H9 (cell line): Measurements from ENCODE around the gene MESP1. TPM values are rescaled to one million over a fixed set of nuclear protein-coding genes. Genes with fewer than 3 reads are reported as not detected.

Source experiments
- DNase-seq: peaks from one replicate; pipeline ENCODE4 v3.0.0-alpha.2; 2017
- H2AFZ ChIP-seq: one replicate; pipeline ENCODE4 v1.6.1; 2013; ENCODE audit warnings: mild to moderate bottlenecking, low read length, control low read depth, moderate library complexity
- H2AK5ac ChIP-seq: 2 replicates; pipeline ENCODE4 v1.6.1; 2013; ENCODE audit warnings: low read length, control low read depth, mixed read lengths; ENCODE audit not compliant: insufficient read length
- H2BK120ac ChIP-seq: one replicate; pipeline ENCODE4 v1.6.1; 2013; ENCODE audit warnings: low read depth, mild to moderate bottlenecking, low read length, control low read depth, inconsistent platforms; ENCODE audit not compliant: poor library complexity, severe bottlenecking
- H2BK12ac ChIP-seq: 2 replicates; pipeline ENCODE4 v1.6.1; 2013; ENCODE audit warnings: low read length, control low read depth, mixed read lengths, low read depth; ENCODE audit not compliant: insufficient read length
- H2BK15ac ChIP-seq: 2 replicates; pipeline ENCODE4 v1.6.1; 2013; ENCODE audit warnings: low read depth, low read length, control low read depth
- H2BK20ac ChIP-seq: one replicate; pipeline ENCODE4 v1.6.1; 2013; ENCODE audit warnings: low read depth, mild to moderate bottlenecking, low read length, control low read depth, inconsistent platforms; ENCODE audit not compliant: poor library complexity, severe bottlenecking
- H2BK5ac ChIP-seq: 2 replicates; pipeline ENCODE4 v1.6.1; 2013; ENCODE audit warnings: low read length, control low read depth, mixed read lengths; ENCODE audit not compliant: insufficient read length
- H3K14ac ChIP-seq: 2 replicates; pipeline ENCODE4 v1.6.1; 2013; ENCODE audit warnings: low read length, control low read depth; ENCODE audit not compliant: insufficient read depth
- H3K18ac ChIP-seq: 2 replicates; pipeline ENCODE4 v1.6.1; 2013; ENCODE audit warnings: low read depth, mild to moderate bottlenecking, mixed read lengths, low read length, control low read depth; ENCODE audit not compliant: insufficient read length
- H3K23ac ChIP-seq: 2 replicates; pipeline ENCODE4 v1.6.1; 2013; ENCODE audit warnings: low read length, control low read depth, mixed read lengths, low read depth; ENCODE audit not compliant: insufficient read length
- H3K23me2 ChIP-seq: 2 replicates; pipeline ENCODE4 v1.6.1; 2013; ENCODE audit warnings: low read depth, mild to moderate bottlenecking, mixed read lengths, low read length, control low read depth; ENCODE audit not compliant: insufficient read length, poor library complexity, severe bottlenecking
- H3K27ac ChIP-seq: 2 replicates; pipeline ENCODE4 v1.5.1; 2013; ENCODE audit warnings: low read length, control low read depth, mixed read lengths, low read depth; ENCODE audit not compliant: insufficient read length
- H3K27me3 ChIP-seq: 2 replicates; pipeline ENCODE4 v1.6.1; 2013; ENCODE audit warnings: low read length, control low read depth, inconsistent platforms; ENCODE audit not compliant: insufficient read depth
- H3K4ac ChIP-seq: 2 replicates; pipeline ENCODE4 v1.6.1; 2013; ENCODE audit warnings: low read depth, mild to moderate bottlenecking, control low read depth, inconsistent platforms, low read length, moderate library complexity
- H3K4me1 ChIP-seq: 2 replicates; pipeline ENCODE4 v1.6.1; 2013; ENCODE audit warnings: low read length, control low read depth, inconsistent platforms; ENCODE audit not compliant: insufficient read depth
- H3K4me2 ChIP-seq: 2 replicates; pipeline ENCODE4 v1.6.1; 2013; ENCODE audit warnings: low read length, control low read depth, mixed read lengths; ENCODE audit not compliant: insufficient read length, insufficient read depth
- H3K56ac ChIP-seq: 2 replicates; pipeline ENCODE4 v1.6.1; 2013; ENCODE audit warnings: low read depth, mild to moderate bottlenecking, mixed read lengths, low read length, control low read depth; ENCODE audit not compliant: insufficient read length
- H3K79me1 ChIP-seq: 2 replicates; pipeline ENCODE4 v1.6.1; 2013; ENCODE audit warnings: low read depth, mild to moderate bottlenecking, moderate library complexity, low read length, control low read depth, inconsistent platforms; ENCODE audit not compliant: insufficient read depth, poor library complexity, severe bottlenecking
- H3K79me2 ChIP-seq: 2 replicates; pipeline ENCODE4 v1.6.1; 2013; ENCODE audit warnings: low read length, control low read depth, inconsistent platforms; ENCODE audit not compliant: insufficient read depth
- H3K9ac ChIP-seq: 2 replicates; pipeline ENCODE4 v1.6.1; 2013; ENCODE audit warnings: low read length, control low read depth, mixed read lengths; ENCODE audit not compliant: insufficient read length; ENCODE audit errors: extremely low read depth
- H3K9me3 ChIP-seq: one replicate; pipeline ENCODE4 v1.6.1; 2013; ENCODE audit warnings: low read depth, low read length, inconsistent platforms; ENCODE audit not compliant: control insufficient read depth
- H3T11ph ChIP-seq: one replicate; pipeline ENCODE4 v1.6.1; 2013; ENCODE audit warnings: mild to moderate bottlenecking, low read length, control low read depth, inconsistent platforms
- H4K20me1 ChIP-seq: one replicate; pipeline ENCODE4 v1.6.1; 2013; ENCODE audit not compliant: control insufficient read depth, insufficient read length, insufficient read depth
- H4K5ac ChIP-seq: 2 replicates; pipeline ENCODE4 v1.6.1; 2013; ENCODE audit warnings: low read depth, mild to moderate bottlenecking, mixed read lengths, low read length, control low read depth; ENCODE audit not compliant: insufficient read length
- H4K8ac ChIP-seq: replicated peaks from 2 replicates; pipeline ENCODE4 v1.6.1; 2013; ENCODE audit warnings: low read length, control low read depth, mixed read lengths, low read depth; ENCODE audit not compliant: insufficient read length
- H4K91ac ChIP-seq: 2 replicates; pipeline ENCODE4 v1.6.1; 2013; ENCODE audit warnings: low read depth, mild to moderate bottlenecking, moderate library complexity, mixed read lengths, low read length, control low read depth; ENCODE audit not compliant: insufficient read length
- H3K27ac Mint-ChIP-seq, 3 experiments: 2 replicates in 2 of 3; 3 replicates in 1 of 3; pipeline ENCODE4 v1.8.0; 2020 to 2021; ENCODE audit warnings: mixed read lengths in 3 of 3, mild to moderate bottlenecking in 1 of 3, moderate library complexity in 1 of 3
- H3K27me3 Mint-ChIP-seq: 2 replicates; pipeline ENCODE4 v1.8.0; 2021; ENCODE audit warnings: low read depth, mild to moderate bottlenecking, moderate library complexity, mixed read lengths
- H3K36me3 Mint-ChIP-seq, 3 experiments: 2 replicates in 2 of 3; 3 replicates in 1 of 3; pipeline ENCODE4 v1.8.0; 2020 to 2021; ENCODE audit warnings: low read depth in 3 of 3, mixed read lengths in 3 of 3; ENCODE audit not compliant: insufficient read depth in 1 of 3
- H3K4me1 Mint-ChIP-seq, 2 experiments: 2 replicates each; pipeline ENCODE4 v1.8.0; 2020; ENCODE audit warnings: mixed read lengths in 2 of 2
- H3K4me3 Mint-ChIP-seq, 2 experiments: 2 replicates in 1 of 2; 3 replicates in 1 of 2; pipeline ENCODE4 v1.8.0; 2020 to 2021; ENCODE audit warnings: mild to moderate bottlenecking in 2 of 2, mixed read lengths in 2 of 2, moderate library complexity in 1 of 2
- H3K9me3 Mint-ChIP-seq, 2 experiments: 2 replicates in 1 of 2; 3 replicates in 1 of 2; pipeline ENCODE4 v1.8.0; 2020; ENCODE audit warnings: mild to moderate bottlenecking in 2 of 2, mixed read lengths in 2 of 2, moderate library complexity in 1 of 2
- CTCF ChIP-seq: fragments of 200-600 bp; sonication (generic); conservative IDR thresholded peaks from 3 replicates; pipeline ENCODE4 v1.8.0; 2021; ENCODE audit warnings: antibody characterized with exemption, mild to moderate bottlenecking
- WGBS: extraction: QIAGEN DNeasy Blood & Tissue Kit; methylation state at CpG from one replicate; pipeline ENCODE4 v1.1.7; 2013; ENCODE audit warnings: missing lambda C conversion rate, low lambda C conversion rate, mixed read lengths; ENCODE audit not compliant: insufficient read length; ENCODE audit errors: extremely low coverage; 5-methylcytosine and 5-hydroxymethylcytosine counted together
- total RNA-seq: library from RNA; stranded (reverse); gene quantifications from 2 replicates; pipeline ENCODE4 v1.2.1, GENCODE V29; 2021

Gene MESP1
- total RNA-seq, 1 experiment from 2014 or later = not detected

DNA sequence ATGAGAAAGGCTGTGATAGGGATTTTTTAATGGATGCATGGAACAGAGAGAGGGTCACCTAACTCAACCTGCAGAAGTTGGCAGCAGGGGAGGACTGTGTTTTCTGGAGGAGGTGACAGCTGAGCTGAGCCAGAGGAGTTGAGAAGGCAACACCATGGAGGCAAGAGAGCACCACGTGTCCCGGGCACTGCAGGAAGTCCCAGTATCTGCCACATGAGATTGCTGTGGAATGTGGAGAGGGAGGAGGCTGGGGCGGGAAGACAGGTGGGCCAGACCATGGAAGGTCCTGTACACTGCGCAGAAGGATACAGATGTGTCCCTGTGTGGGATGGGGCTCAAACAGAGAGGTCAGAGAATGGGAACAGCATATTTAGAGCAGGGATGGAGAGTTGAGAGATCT lies 15.3 kb downstream of the MESP1 start:
- DNase-seq = no peak
- no peak overlapping the region for H3K23ac ChIP-seq
- H2BK5ac ChIP-seq = no peak overlapping the region
- H3K27me3 ChIP-seq = no peaks in the 10 kb centered on the region
- H3K27ac ChIP-seq = no peak overlapping the region
- no peak overlapping the region for H4K5ac ChIP-seq
- no peak overlapping the region for H2BK120ac ChIP-seq
- H2AFZ ChIP-seq = no peak overlapping the region
- H3K18ac ChIP-seq = no peak overlapping the region
- no peaks in the 10 kb centered on the region for H3K79me1 ChIP-seq
- no peaks in the 10 kb centered on the region for H3K36me3 Mint-ChIP-seq
- no peak for TF ChIP-seq CTCF
- H2BK15ac ChIP-seq = no peak overlapping the region
- H3K9me3 Mint-ChIP-seq = no peaks in the 10 kb centered on the region
- no peak overlapping the region for H3K4me2 ChIP-seq
- no peak overlapping the region for H3K27ac Mint-ChIP-seq
- H3K56ac ChIP-seq = no peak overlapping the region
- H3T11ph ChIP-seq = no peak overlapping the region
- H4K20me1 ChIP-seq = no peaks in the 10 kb centered on the region
- peaks cover 39% of the 10 kb centered on the region for H3K27me3 Mint-ChIP-seq
- H2AK5ac ChIP-seq = no peak overlapping the region
- no peak overlapping the region for H4K8ac ChIP-seq
- H3K4ac ChIP-seq = no peak overlapping the region
- peaks cover 5 to 9% of the 10 kb centered on the region in 2 experiments; a peak in 3 of 4 replicates for H3K4me1 Mint-ChIP-seq
- WGBS = no CpG with 5 or more reads among the region's 4 CpGs
- no peaks in the 10 kb centered on the region for H3K4me1 ChIP-seq
- H2BK20ac ChIP-seq = no peak overlapping the region
- H3K4me3 Mint-ChIP-seq = no peak overlapping the region
- no peaks in the 10 kb centered on the region for H3K79me2 ChIP-seq
- no peak overlapping the region for H3K14ac ChIP-seq
- H3K9ac ChIP-seq = no peak overlapping the region
- H2BK12ac ChIP-seq = no peak overlapping the region
- H3K9me3 ChIP-seq = no peaks in the 10 kb centered on the region
- H4K91ac ChIP-seq = no peak overlapping the region
- H3K23me2 ChIP-seq = no peaks in the 10 kb centered on the region
